ENCODE results near the gene TRPM2.

The TRPM2 gene

DNA sequence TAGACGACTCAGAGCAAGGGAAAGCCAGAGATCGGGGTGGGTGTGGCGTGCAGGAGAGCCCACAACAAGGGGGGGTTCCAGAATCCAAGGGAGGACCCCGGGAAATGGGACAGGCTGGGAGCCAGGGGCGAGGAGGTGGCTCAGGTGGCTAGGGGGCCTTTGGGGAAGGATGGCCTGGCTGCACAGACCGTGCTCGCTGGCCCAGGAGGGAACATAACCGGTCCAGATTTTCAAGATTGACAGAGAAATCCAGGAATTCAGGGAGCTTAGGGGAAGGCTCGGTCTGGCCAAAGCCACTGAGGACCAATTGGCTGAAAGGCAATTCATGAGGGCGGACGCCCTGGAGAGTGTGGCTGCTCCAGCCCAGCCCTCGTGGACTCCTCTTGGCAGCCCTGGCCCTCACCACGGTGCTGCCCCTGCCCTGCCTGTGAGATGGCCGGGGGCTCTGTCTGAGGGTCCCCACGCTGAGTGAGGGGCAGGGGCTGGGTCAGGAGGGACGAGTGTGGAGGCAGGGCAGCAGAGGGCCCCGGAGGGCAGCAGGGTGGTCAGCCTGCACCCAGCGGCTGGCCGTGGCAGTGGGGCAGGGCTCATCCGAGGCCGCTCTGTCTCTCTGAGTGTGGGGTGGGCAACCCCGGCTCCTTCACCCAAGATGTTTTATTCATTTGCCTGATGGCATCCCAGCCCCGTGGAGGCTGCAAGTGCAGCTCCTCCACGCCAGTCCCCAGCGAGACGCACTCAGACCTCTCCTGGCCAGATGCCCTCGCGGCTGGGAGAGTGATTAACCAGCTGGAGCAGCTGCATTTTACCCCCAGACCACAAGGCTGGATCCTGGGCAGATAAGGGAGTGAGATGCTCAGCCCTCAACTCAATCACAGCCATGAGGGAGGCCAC lies 96.3 kb downstream of the TRPM2 start:
- no peak for DNase-seq

DNA sequence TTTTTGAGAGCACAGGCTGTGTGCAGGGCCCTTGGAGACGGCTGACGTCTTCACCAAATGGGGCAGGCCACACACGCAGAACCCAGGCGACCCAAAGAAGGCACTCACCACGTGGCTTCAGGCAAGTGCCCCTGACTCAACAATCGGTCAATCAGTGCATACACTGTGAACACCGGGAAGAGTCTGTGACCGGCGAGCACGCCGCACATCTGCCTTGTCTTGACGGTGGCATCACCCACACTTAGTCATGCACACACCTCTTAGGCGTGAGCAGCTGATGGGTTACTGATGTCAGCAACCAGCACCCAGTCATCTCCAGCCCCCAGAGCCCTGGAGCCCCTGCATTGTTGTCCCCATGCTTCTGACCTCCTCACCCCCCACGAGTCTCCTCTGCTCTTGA lies 97.0 kb downstream of the TRPM2 start:
- no peak for DNase-seq

DNA sequence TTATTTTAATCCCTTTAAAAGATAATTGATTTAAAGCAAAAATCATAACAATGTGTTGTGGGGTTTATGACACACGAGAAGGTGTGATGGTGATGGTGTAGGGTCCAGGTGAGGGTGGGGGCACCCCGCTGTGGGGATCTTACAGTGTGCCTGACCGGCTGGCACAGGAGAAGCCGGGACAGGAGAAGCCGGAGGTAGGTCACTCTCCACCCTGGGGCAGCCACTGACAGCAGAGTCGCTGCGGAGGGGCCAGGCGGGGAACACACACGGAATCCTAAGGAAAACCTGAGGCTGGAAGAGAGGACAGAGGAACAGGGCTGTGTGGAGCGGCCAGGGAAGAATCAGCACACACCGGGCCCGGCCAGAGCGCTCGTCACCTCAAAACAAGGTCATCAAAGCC lies 97.6 kb downstream of the TRPM2 start:
- no peak for DNase-seq

DNA sequence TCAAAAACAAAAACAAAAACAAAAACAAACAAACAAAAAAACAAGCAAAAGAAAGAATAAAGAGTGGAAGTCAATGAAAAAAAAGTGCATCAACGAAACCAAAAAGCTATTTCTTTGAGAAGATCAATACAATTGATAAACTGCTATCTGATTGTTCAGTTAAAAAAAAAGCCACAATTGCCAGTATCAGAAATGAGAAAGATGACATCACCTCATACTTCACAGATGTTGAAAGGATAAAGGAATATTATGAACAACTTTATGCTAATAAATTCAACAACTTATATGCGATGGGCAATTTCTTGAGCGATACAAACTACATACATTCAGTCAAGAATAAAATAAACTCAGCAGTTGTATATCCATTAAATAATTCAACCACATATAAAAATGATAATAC lies 99.7 kb downstream of the TRPM2 start:
- no peak for DNase-seq

DNA sequence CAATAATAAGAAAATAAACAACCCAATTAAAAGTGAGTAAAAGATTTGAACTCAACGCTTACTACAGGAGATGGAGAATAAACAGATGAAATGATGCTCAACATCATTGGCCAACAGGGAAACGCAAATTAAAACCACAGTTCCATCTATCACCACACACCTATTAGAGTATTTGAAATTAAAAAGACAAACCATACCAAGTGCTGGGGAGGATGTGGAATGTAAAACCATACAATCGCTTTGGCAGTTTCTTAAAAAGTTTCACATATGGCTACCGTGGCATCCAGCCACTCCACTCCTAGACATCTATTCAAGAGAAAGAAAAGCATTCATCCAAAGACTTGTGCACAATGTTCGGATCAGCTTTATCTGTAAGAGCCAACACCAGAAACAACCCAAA lies 100.6 kb downstream of the TRPM2 start:
- DNase-seq = no peak

DNA sequence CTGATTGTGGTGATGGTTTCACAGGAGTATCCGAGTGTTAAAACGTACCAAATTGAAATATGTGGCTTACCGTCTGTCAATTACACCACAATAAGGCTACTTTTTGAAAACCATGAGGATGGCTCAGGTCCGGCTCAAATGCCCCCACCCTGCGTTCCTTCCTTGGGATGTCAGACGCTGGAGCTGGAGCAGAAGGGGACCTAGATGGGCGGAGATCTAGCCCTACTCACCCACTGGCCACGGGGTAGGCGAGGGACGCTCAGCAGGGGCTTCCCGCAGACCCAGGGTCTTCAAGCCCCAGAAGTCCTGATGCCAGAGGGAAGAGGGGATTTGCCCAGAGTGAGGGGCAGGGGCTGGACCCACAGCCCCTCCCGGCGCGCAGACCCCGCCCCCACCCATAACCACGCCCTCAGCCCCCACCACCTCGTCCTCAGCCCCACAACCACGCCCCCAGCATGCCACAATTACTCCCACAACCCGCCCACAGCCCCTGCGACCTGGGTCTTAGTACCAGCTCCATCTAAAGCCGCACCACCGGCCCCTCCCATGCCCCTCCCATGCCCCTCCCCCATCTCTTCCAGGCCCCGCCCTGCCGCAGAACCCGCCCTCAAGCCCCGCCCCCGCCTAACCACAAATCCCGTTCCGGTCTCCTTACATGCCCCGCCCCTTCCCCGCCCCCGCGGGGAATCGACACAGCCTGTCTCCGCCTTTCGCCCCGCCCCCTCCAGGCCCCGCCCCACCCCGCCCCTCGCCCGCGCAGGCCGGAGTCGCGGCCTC lies 101.5 kb downstream of the TRPM2 start, which contains the start of gene LRRC3:
Gene LRRC3 (plus strand): TSS at position 764 of the 777 bp plus-strand sequence. CDS start 1,135 bp downstream, outside the sequence.
- peak; percentile 85 to 88 for DNase-seq

DNA sequence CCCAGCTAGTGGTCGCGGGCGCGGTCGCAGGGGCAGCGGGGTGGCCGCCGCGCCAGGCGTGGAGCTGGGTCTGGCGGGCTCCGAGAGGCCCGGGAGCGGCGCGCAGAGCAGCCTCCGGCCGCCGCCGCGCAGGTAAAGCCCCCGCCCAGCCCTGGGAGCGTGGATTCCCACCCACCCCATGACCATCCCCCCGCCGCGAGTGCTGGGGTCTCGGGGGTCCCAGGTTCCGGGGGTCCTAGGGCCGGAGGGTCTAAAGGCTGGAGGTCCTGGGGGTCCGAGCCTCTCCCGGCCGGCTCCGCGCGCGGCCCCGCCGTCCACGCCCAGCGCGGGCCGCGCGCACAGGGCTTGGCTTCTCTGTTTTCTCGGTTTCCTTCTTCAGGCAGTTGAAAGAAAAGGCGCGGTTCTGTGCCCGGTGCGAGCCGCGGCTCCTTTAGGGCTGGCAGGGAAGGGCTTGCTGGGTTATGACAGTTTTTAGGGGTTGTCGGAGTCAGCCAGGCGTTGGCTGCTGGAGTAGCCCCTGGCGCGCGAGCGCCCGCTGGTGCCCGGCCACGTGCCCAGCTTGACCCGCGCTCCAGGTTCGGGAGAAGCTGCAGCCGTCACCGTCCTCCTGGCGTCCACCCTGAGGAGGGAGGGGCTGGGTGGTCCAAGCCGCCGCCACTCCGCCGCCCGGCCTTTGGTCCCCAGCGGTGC lies 102.2 kb downstream of the TRPM2 start:
- peak; percentile 30 to 48 for DNase-seq

DNA sequence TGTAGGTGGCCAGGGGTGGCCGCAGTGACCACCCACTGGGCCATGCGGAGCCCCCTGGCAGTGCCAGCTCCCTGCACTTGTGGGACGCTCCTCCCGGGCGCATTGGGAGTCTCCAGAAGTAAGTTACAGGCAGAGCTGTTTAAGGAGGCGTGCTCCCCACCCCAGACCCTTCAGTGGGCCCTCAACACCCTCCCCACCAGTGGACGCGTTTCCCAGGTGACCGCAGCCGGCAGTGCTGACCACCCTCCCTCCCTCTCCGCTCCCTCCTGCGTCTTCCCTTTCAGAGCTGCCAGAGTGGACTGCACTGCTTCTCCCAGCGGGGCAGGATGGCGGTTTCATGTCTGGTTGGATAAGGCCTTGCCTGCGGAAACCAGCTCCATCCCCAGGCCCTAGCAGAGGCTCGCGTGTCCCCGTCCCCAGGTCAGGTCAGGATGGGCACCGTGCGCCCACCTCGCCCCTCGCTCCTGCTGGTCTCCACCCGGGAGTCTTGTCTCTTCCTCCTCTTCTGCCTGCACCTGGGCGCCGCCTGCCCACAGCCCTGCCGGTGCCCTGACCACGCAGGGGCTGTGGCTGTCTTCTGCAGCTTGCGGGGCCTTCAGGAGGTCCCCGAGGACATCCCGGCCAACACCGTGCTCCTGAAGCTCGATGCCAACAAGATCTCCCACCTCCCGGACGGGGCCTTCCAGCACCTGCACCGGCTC lies 102.9 kb downstream of the TRPM2 start:
- no peak for DNase-seq

DNA sequence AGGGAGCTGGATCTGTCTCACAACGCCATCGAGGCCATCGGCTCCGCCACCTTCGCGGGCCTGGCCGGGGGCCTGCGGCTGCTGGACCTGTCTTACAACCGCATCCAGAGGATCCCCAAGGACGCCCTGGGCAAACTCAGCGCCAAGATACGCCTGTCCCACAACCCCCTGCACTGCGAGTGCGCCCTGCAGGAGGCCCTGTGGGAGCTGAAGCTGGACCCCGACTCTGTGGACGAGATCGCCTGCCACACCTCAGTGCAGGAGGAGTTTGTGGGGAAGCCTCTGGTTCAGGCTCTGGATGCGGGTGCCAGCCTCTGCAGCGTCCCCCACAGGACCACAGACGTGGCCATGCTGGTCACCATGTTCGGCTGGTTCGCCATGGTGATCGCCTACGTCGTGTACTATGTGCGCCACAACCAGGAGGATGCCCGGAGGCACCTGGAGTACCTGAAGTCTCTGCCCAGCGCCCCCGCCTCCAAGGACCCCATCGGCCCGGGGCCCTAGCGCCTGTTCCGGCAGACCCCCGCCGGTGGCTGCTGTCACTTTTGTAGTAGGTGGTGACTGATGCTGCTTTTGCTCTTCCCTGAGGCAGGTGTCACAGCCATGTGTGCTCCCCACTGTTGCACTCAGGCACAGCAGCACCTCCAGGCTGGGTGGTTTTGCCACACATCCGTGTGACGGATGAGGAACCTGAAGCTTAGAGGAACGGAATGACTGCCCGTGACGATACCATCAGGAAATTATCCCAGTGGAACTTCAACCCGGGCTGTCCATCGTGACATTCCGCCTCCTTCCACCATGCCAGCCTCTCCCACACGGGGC lies 103.7 kb downstream of the TRPM2 start:
- DNase-seq = no peak

DNA sequence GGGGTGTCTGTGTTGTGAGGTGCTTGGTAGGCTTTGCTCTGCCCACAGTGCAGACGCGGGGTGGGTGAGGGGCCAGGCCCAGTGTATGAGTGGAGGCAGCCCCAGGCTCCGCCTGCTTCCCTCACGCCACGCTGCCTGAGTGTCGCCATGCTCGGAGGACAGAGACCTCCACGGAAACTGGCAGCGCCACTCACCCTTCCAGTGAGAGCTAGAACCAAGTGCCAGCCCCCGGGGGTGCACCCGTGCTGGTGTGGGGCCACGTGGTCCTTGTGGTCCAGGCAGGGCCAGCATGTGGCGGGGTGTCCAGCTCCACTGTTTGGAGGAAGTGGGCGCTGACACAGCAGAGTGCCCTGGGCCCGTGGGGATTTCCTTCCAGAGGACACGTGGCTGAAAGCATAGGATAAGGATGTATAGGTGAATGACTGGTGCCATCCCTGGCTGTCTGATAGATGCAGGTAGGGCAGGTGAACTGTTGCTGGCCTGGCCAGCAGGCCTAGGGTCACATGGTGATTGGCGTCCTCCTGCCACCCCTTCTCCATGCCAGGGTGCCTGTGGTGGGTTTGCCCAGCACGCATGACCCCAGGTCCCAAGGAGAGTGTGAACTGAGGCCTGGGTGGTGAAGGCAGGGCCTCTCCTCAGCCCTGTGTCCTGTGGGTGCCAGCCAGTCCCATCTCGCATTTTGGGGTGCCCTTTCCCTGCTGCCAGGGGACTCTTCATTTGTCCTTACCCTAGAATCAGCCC lies 105.7 kb downstream of the TRPM2 start:
- DNase-seq = no peak

DNA sequence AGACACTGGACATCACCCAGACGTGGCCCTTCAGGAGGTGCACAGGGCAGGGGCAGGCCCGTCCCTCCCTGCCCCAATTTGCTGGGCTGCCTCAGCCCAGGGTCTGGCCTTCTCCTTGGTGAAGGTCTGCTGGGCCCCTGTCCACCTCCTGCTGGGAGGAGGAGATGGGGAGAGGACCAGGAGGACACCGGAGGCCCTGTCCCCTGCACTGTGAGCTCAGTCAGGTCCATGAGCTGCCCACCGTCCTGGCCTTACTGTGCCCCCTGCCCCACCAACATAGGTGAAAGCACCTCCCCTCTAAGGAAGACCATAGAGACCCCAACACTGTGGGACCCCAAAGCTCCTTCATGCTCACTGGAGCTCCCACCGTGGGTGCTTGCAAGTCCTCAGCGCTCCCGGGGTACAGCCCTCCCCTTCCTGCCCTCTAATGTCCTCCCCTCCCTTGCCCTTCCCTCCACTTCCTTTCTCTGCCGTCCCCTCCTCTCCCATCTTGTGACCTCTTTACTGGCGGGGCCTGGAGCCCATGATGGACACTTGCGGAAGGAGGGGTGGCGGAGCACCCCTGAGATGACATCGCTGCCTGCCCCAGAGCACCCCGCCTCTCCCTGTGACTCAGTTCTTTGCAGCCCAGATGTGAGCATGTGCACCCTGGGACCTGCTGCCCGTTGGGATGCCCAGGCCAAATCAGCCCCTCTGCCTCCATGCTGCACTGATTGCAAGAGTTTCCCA lies 106.5 kb downstream of the TRPM2 start:
- no peak for DNase-seq

DNA sequence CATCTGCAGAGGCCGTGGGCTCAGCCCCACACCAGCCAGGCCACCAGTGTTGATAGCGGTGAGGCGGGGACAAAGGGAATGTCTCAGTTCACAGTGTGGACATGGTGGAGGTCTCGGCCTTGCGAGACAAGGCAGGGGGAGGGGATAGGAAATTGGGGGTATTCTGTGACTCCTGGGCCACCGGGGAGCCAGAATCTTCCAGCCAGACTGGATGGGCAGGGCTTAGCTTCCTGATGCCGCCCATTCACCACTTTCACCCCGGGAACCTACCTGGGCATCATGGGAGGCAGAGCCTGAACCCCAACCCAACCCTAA lies 107.0 kb downstream of the TRPM2 start:
- DNase-seq = no peak

DNA sequence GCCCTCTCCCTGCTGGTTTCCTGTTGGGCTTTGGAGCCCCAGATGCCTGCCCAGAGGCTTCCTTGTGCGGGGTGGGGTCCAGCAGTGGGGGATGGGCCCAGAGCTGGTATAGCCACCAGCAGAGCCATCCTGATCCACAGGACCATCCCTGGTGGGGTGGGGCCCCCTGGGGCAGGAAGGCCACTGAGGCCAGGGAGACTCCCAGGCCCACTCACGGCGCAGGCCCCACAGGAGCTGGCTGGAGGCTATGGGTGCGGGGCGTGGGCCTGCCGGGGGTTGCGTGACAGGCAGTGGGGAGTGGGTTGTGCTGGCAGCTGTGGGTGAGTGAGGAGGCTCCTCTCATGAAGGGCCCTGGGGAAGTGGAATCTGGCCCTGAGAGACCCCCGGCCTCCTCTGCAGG lies 107.6 kb downstream of the TRPM2 start:
- no peak for DNase-seq

DNA sequence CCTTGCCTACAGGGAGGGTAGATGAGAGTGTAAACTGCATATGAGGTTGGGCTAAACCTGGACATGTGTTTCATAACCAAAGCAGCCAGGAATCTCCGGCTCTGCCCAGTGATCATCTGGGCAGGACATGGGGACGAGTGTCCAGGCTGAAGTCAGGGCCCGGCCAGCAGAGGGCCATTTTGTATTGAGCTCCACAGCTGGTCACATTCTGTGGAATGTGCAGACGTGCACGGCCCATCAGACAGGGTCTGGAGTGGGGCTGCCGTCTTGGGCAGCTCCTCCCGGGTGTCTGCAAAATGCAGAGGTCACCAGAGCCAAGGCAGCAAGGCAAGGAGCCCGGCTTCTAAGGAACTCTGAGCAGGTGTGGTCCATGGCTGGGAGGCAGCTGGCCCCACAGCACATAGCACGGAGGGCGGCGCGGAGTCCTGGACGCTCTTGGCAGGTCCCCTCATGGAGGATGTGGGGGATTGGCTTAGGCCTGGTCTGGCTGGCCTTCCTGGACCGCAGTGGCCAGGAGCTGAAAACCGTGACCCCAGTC lies 108.1 kb downstream of the TRPM2 start:
- no peak for DNase-seq

DNA sequence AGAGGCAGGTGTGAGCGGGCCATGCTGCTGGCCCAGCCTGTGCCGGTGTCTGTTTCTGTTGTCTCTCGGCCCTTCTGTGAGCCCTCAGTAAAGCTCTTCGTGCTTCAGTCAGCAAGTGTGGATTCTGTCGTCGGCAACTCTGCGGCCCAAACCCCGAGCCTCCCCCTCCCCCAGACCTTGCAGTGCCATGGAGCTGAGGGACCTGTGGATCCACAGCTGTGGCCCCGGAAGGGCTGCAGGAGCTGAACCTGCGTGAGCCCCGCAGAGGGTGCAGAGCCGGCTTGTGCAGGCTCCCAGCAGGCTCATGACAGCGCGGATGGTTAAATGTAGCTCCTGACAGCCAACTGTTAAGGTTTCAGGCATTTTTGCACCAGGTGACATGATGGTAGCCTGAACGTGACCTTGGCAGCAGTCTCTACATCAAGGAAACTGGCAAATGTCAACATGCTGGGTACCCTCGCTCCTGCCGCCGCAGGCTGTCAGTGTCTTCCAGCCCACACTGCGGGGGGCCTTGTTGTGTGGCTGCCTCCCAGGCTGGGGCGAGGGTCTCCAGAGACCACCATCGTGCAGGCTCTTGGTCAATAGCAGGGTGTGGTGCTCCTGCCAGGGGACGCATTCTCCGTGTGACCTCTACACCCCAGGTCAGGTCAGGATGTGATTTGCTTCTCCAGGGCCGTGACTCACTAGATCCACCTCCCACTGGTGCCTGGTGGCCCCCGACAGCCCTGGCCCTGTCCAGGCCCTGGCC lies 108.8 kb downstream of the TRPM2 start:
- no peak for DNase-seq

DNA sequence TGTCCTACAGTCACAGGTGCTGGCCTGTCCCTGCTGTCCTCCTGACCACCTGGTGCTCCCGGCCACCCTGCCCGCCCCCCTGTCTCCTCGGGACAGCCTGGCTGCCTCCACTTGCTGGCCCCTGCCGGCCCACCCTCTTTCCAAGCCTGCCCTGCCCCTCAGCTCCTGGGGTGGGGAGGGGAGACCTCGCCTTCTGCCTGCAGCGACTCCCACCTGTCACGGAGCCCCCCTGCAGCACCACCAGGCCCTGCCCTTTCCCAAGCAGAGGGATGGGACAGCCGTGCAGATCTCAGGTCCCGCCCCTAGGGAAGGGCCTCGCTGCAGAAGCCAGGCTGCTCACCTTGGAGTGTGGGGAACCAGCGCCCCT lies 109.4 kb downstream of the TRPM2 start:
- no peak for DNase-seq

DNA sequence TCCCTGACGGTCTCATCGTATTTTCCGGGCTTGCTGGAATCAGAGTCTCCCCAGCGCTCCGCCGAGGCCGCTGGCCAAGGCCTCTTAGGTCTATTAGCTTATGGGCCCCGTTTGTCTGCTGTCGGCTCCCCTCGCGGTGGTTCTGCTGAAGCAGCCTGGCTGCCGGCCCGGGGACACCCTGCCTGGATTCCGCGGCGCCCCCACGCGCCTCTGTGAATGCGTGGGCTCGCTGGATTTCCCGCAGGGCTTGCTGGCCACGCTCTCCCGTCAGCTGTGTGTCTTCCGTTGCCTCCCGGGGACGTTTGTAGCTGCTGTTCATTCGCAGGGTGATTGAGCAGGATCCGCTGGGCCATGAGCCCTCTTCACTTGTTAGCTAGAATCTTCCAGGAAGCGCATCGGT lies 110.3 kb downstream of the TRPM2 start:
- DNase-seq = no peak

DNA sequence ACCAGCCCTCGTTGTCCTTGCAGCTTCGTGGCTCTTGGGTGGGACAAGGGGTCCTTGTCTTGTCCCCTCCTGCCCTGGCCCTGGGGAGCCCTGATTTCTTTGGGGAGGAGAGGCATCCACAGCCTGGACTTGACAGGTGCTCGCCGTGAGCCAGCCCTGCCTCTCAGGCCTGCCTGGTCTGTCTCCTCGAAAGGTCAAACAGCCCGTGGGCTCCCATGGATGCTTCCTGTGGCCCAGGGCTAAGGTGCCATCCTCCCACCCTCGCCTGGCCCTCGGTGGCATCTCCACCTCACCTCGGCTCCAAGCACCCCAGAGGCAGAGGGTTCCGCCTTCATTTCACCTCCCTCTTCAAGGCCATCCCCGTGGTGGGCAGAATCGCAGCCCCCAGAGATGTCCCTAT lies 110.9 kb downstream of the TRPM2 start:
- no peak for DNase-seq

DNA sequence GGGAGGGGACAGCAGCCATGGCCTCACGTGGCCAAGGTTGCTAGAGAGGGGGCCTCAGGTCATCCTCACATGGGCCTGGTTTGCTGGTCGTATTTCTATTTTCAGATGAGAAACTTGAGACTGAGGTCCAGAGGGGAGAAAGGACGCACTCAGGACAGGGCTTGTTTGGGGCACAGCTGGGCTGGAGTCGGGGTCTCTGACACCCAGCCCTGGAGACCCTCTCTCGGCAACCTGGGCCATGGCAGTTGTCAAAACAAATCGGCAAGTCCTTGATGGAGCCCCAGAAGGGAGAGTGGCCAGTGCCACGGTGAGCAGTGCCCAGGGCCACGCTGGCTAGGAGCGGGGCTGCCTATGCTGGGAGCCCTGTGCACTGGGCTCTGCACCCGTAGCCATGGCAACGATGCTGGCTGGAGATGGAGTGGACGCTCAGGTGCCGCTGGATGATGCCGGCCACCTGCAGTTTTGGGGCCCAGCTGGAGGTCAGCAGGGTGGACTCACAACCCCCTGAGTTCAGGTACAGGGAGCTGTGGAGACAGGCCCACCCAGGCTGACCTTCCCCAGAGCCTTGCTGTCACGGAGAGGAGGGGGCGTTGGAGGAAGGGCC lies 113.0 kb downstream of the TRPM2 start:
- DNase-seq = no peak

All from stimulated activated CD4-positive, alpha-beta T cell treated with anti-CD3 and anti-CD28 coated beads, Interleukin-2, amount 100 ng/mL, for 24 hours (primary cell).